ENCODE data around the gene CHD5.
A peak's percentile ranks its signal among the peaks of the same experiment; 100 is the strongest.

The CHD5 gene

GRCh38 chr1:6188466-6188865 is 8.3 kb upstream of the CHD5 start:
- TF ChIP-seq CTCF (conservative IDR thresholded peaks at IDR 0.05; ENCODE audit: low read length) (no peak), EZH2phosphoT487 (IDR thresholded peaks at IDR 0.05; ENCODE audit: borderline replicate concordance) (no peak)
- H3F3A ChIP-seq (ENCODE audit: low read depth) = no peaks in the 10 kb centered on the region
- no peak overlapping the region for H2AFZ ChIP-seq (ENCODE audit: low read length)
- H3K9me3 ChIP-seq (ENCODE audit: insufficient read depth, low read depth, low read length) = no peaks in the 10 kb centered on the region
- H3K4me3 ChIP-seq (ENCODE audit: low read length, poor library complexity, severe bottlenecking) = no peak overlapping the region
- no peak overlapping the region for H3K9ac ChIP-seq (ENCODE audit: low read depth, low read length, poor library complexity, severe bottlenecking)
- no peaks in the 10 kb centered on the region for H3K27me3 ChIP-seq (ENCODE audit: insufficient read depth, low read length, poor library complexity, severe bottlenecking)
- H3K4me1 ChIP-seq (ENCODE audit: insufficient read depth, low read length, poor library complexity, severe bottlenecking) = no peaks in the 10 kb centered on the region
- peaks cover 80% of the 10 kb centered on the region for H3K36me3 ChIP-seq (ENCODE audit: insufficient read depth, low read length)
- H3K79me2 ChIP-seq (ENCODE audit: insufficient read depth, low read length) = peaks cover 71% of the 10 kb centered on the region
- H3K9me2 ChIP-seq (replicated peaks; ENCODE audit: low read depth, low read length) = no peaks in the 10 kb centered on the region
- peaks cover 61% of the 10 kb centered on the region for H4K20me1 ChIP-seq (ENCODE audit: insufficient read depth, low read length, poor library complexity, severe bottlenecking)
- H3K4me2 ChIP-seq (ENCODE audit: low read depth, low read length, poor library complexity, severe bottlenecking) = no peak overlapping the region

- H2AFZ ChIP-seq (ENCODE audit: low read length) = no peak overlapping the region
- H3K27me3 ChIP-seq (ENCODE audit: insufficient read depth, low read length, poor library complexity, severe bottlenecking) = no peaks in the 10 kb centered on the region
- TF ChIP-seq CTCF (conservative IDR thresholded peaks at IDR 0.05; ENCODE audit: low read length) (peak; percentile 75), EZH2phosphoT487 (IDR thresholded peaks at IDR 0.05; ENCODE audit: borderline replicate concordance) (no peak)
- H3K36me3 ChIP-seq (ENCODE audit: insufficient read depth, low read length) = peaks cover 60% of the 10 kb centered on the region
- no peaks in the 10 kb centered on the region for H3K4me1 ChIP-seq (ENCODE audit: insufficient read depth, low read length, poor library complexity, severe bottlenecking)
- no peak overlapping the region for H3K4me3 ChIP-seq (ENCODE audit: low read length, poor library complexity, severe bottlenecking)
- peaks cover 51% of the 10 kb centered on the region for H3K79me2 ChIP-seq (ENCODE audit: insufficient read depth, low read length)
- H3K4me2 ChIP-seq (ENCODE audit: low read depth, low read length, poor library complexity, severe bottlenecking) = no peak overlapping the region
- no peaks in the 10 kb centered on the region for H3K9me2 ChIP-seq (replicated peaks; ENCODE audit: low read depth, low read length)
- peaks cover 48% of the 10 kb centered on the region for H4K20me1 ChIP-seq (ENCODE audit: insufficient read depth, low read length, poor library complexity, severe bottlenecking)
- H3F3A ChIP-seq (ENCODE audit: low read depth) = no peaks in the 10 kb centered on the region
- H3K9me3 ChIP-seq (ENCODE audit: insufficient read depth, low read depth, low read length) = no peaks in the 10 kb centered on the region
- no peak overlapping the region for H3K9ac ChIP-seq (ENCODE audit: low read depth, low read length, poor library complexity, severe bottlenecking)
These were observed 5.7 kb upstream of the CHD5 start for GRCh38 chr1:6185635-6186382.

- peaks cover 45% of the 10 kb centered on the region for H4K20me1 ChIP-seq (ENCODE audit: insufficient read depth, low read length, poor library complexity, severe bottlenecking)
- H3K4me2 ChIP-seq (ENCODE audit: low read depth, low read length, poor library complexity, severe bottlenecking) = no peak overlapping the region
These were observed 5.0 kb upstream of the CHD5 start for GRCh38 chr1:6185151-6185550.

More at GRCh38 chr1:6185151-6185550, 5.0 kb upstream of the CHD5 start:
- Histone ChIP-seq H2AFZ (ENCODE audit: low read length) (no peak overlapping the region), H3K36me3 (ENCODE audit: insufficient read depth, low read length) (peaks cover 53% of the 10 kb centered on the region), H3K4me3 (ENCODE audit: low read length, poor library complexity, severe bottlenecking) (no peak overlapping the region), H3K4me1 (ENCODE audit: insufficient read depth, low read length, poor library complexity, severe bottlenecking) (no peaks in the 10 kb centered on the region), H3K9ac (ENCODE audit: low read depth, low read length, poor library complexity, severe bottlenecking) (no peak overlapping the region), H3F3A (ENCODE audit: low read depth) (no peaks in the 10 kb centered on the region), H3K79me2 (ENCODE audit: insufficient read depth, low read length) (peaks cover 44% of the 10 kb centered on the region), H3K27me3 (ENCODE audit: insufficient read depth, low read length, poor library complexity, severe bottlenecking) (no peaks in the 10 kb centered on the region), H3K9me2 (replicated peaks; ENCODE audit: low read depth, low read length) (no peaks in the 10 kb centered on the region), H3K9me3 (ENCODE audit: insufficient read depth, low read depth, low read length) (no peaks in the 10 kb centered on the region)
- no peak for TF ChIP-seq CTCF (conservative IDR thresholded peaks at IDR 0.05; ENCODE audit: low read length)
- TF ChIP-seq EZH2phosphoT487 (IDR thresholded peaks at IDR 0.05; ENCODE audit: borderline replicate concordance) = no peak

Data from Loucy (cell line).